H9 (cell line): Measurements from ENCODE around the gene CDC45. TPM values are rescaled to one million over a fixed set of nuclear protein-coding genes. Genes with fewer than 3 reads are reported as not detected.

Experiments
- DNase-seq: peaks from one replicate; pipeline ENCODE4 v3.0.0-alpha.2; 2017
- H2AFZ ChIP-seq: one replicate; pipeline ENCODE4 v1.6.1; 2013; ENCODE audit warnings: mild to moderate bottlenecking, low read length, control low read depth, moderate library complexity
- H2AK5ac ChIP-seq: 2 replicates; pipeline ENCODE4 v1.6.1; 2013; ENCODE audit warnings: low read length, control low read depth, mixed read lengths; ENCODE audit not compliant: insufficient read length
- H2BK120ac ChIP-seq: one replicate; pipeline ENCODE4 v1.6.1; 2013; ENCODE audit warnings: low read depth, mild to moderate bottlenecking, low read length, control low read depth, inconsistent platforms; ENCODE audit not compliant: poor library complexity, severe bottlenecking
- H2BK12ac ChIP-seq: 2 replicates; pipeline ENCODE4 v1.6.1; 2013; ENCODE audit warnings: low read length, control low read depth, mixed read lengths, low read depth; ENCODE audit not compliant: insufficient read length
- H2BK15ac ChIP-seq: 2 replicates; pipeline ENCODE4 v1.6.1; 2013; ENCODE audit warnings: low read depth, low read length, control low read depth
- H2BK20ac ChIP-seq: one replicate; pipeline ENCODE4 v1.6.1; 2013; ENCODE audit warnings: low read depth, mild to moderate bottlenecking, low read length, control low read depth, inconsistent platforms; ENCODE audit not compliant: poor library complexity, severe bottlenecking
- H2BK5ac ChIP-seq: 2 replicates; pipeline ENCODE4 v1.6.1; 2013; ENCODE audit warnings: low read length, control low read depth, mixed read lengths; ENCODE audit not compliant: insufficient read length
- H3K14ac ChIP-seq: 2 replicates; pipeline ENCODE4 v1.6.1; 2013; ENCODE audit warnings: low read length, control low read depth; ENCODE audit not compliant: insufficient read depth
- H3K18ac ChIP-seq: 2 replicates; pipeline ENCODE4 v1.6.1; 2013; ENCODE audit warnings: low read depth, mild to moderate bottlenecking, mixed read lengths, low read length, control low read depth; ENCODE audit not compliant: insufficient read length
- H3K23ac ChIP-seq: 2 replicates; pipeline ENCODE4 v1.6.1; 2013; ENCODE audit warnings: low read length, control low read depth, mixed read lengths, low read depth; ENCODE audit not compliant: insufficient read length
- H3K23me2 ChIP-seq: 2 replicates; pipeline ENCODE4 v1.6.1; 2013; ENCODE audit warnings: low read depth, mild to moderate bottlenecking, mixed read lengths, low read length, control low read depth; ENCODE audit not compliant: insufficient read length, poor library complexity, severe bottlenecking
- H3K27ac ChIP-seq: 2 replicates; pipeline ENCODE4 v1.5.1; 2013; ENCODE audit warnings: low read length, control low read depth, mixed read lengths, low read depth; ENCODE audit not compliant: insufficient read length
- H3K27me3 ChIP-seq: 2 replicates; pipeline ENCODE4 v1.6.1; 2013; ENCODE audit warnings: low read length, control low read depth, inconsistent platforms; ENCODE audit not compliant: insufficient read depth
- H3K4ac ChIP-seq: 2 replicates; pipeline ENCODE4 v1.6.1; 2013; ENCODE audit warnings: low read depth, mild to moderate bottlenecking, control low read depth, inconsistent platforms, low read length, moderate library complexity
- H3K4me1 ChIP-seq: 2 replicates; pipeline ENCODE4 v1.6.1; 2013; ENCODE audit warnings: low read length, control low read depth, inconsistent platforms; ENCODE audit not compliant: insufficient read depth
- H3K4me2 ChIP-seq: 2 replicates; pipeline ENCODE4 v1.6.1; 2013; ENCODE audit warnings: low read length, control low read depth, mixed read lengths; ENCODE audit not compliant: insufficient read length, insufficient read depth
- H3K56ac ChIP-seq: 2 replicates; pipeline ENCODE4 v1.6.1; 2013; ENCODE audit warnings: low read depth, mild to moderate bottlenecking, mixed read lengths, low read length, control low read depth; ENCODE audit not compliant: insufficient read length
- H3K79me1 ChIP-seq: 2 replicates; pipeline ENCODE4 v1.6.1; 2013; ENCODE audit warnings: low read depth, mild to moderate bottlenecking, moderate library complexity, low read length, control low read depth, inconsistent platforms; ENCODE audit not compliant: insufficient read depth, poor library complexity, severe bottlenecking
- H3K79me2 ChIP-seq: 2 replicates; pipeline ENCODE4 v1.6.1; 2013; ENCODE audit warnings: low read length, control low read depth, inconsistent platforms; ENCODE audit not compliant: insufficient read depth
- H3K9ac ChIP-seq: 2 replicates; pipeline ENCODE4 v1.6.1; 2013; ENCODE audit warnings: low read length, control low read depth, mixed read lengths; ENCODE audit not compliant: insufficient read length; ENCODE audit errors: extremely low read depth
- H3K9me3 ChIP-seq: one replicate; pipeline ENCODE4 v1.6.1; 2013; ENCODE audit warnings: low read depth, low read length, inconsistent platforms; ENCODE audit not compliant: control insufficient read depth
- H3T11ph ChIP-seq: one replicate; pipeline ENCODE4 v1.6.1; 2013; ENCODE audit warnings: mild to moderate bottlenecking, low read length, control low read depth, inconsistent platforms
- H4K20me1 ChIP-seq: one replicate; pipeline ENCODE4 v1.6.1; 2013; ENCODE audit not compliant: control insufficient read depth, insufficient read length, insufficient read depth
- H4K5ac ChIP-seq: 2 replicates; pipeline ENCODE4 v1.6.1; 2013; ENCODE audit warnings: low read depth, mild to moderate bottlenecking, mixed read lengths, low read length, control low read depth; ENCODE audit not compliant: insufficient read length
- H4K8ac ChIP-seq: replicated peaks from 2 replicates; pipeline ENCODE4 v1.6.1; 2013; ENCODE audit warnings: low read length, control low read depth, mixed read lengths, low read depth; ENCODE audit not compliant: insufficient read length
- H4K91ac ChIP-seq: 2 replicates; pipeline ENCODE4 v1.6.1; 2013; ENCODE audit warnings: low read depth, mild to moderate bottlenecking, moderate library complexity, mixed read lengths, low read length, control low read depth; ENCODE audit not compliant: insufficient read length
- H3K27ac Mint-ChIP-seq, 3 experiments: 2 replicates in 2 of 3; 3 replicates in 1 of 3; pipeline ENCODE4 v1.8.0; 2020 to 2021; ENCODE audit warnings: mixed read lengths in 3 of 3, mild to moderate bottlenecking in 1 of 3, moderate library complexity in 1 of 3
- H3K27me3 Mint-ChIP-seq: 2 replicates; pipeline ENCODE4 v1.8.0; 2021; ENCODE audit warnings: low read depth, mild to moderate bottlenecking, moderate library complexity, mixed read lengths
- H3K36me3 Mint-ChIP-seq, 3 experiments: 2 replicates in 2 of 3; 3 replicates in 1 of 3; pipeline ENCODE4 v1.8.0; 2020 to 2021; ENCODE audit warnings: low read depth in 3 of 3, mixed read lengths in 3 of 3; ENCODE audit not compliant: insufficient read depth in 1 of 3
- H3K4me1 Mint-ChIP-seq, 2 experiments: 2 replicates each; pipeline ENCODE4 v1.8.0; 2020; ENCODE audit warnings: mixed read lengths in 2 of 2
- H3K4me3 Mint-ChIP-seq, 2 experiments: 2 replicates in 1 of 2; 3 replicates in 1 of 2; pipeline ENCODE4 v1.8.0; 2020 to 2021; ENCODE audit warnings: mild to moderate bottlenecking in 2 of 2, mixed read lengths in 2 of 2, moderate library complexity in 1 of 2
- H3K9me3 Mint-ChIP-seq, 2 experiments: 2 replicates in 1 of 2; 3 replicates in 1 of 2; pipeline ENCODE4 v1.8.0; 2020; ENCODE audit warnings: mild to moderate bottlenecking in 2 of 2, mixed read lengths in 2 of 2, moderate library complexity in 1 of 2
- WGBS: extraction: QIAGEN DNeasy Blood & Tissue Kit; methylation state at CpG from one replicate; pipeline ENCODE4 v1.1.7; 2013; ENCODE audit warnings: missing lambda C conversion rate, low lambda C conversion rate, mixed read lengths; ENCODE audit not compliant: insufficient read length; ENCODE audit errors: extremely low coverage; 5-methylcytosine and 5-hydroxymethylcytosine counted together
- total RNA-seq: library from RNA; stranded (reverse); gene quantifications from 2 replicates; pipeline ENCODE4 v1.2.1, GENCODE V29; 2021
- TF ChIP-seq, protein P1 (sequence below): fragments of 200-600 bp; sonication (generic); conservative IDR thresholded peaks from 3 replicates; pipeline ENCODE4 v1.8.0; 2021; ENCODE audit warnings: antibody characterized with exemption, mild to moderate bottlenecking

CDC45 gene
- total RNA-seq, 1 experiment from 2014 or later = 35.7 TPM

DNA sequence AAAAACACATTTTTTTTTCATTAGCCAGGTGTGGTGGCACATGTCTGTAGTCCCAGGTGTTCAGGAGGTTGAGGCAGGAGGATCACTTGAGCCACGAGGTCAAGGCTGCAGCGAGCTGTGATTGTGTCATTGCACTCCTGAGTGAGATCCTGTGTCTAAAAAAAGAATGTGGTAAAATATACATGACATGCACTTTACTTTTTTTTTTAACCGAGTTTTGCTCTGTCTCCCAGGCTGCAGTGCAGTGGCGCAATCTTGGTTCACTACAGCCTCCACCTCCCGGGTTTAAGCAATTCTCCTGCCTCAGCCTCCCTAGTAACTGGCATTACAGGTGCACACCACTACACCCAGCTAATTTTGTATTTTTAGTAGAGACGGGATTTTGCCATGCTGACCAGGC, 67.0 kb downstream of the CDC45 start:
- no peak overlapping the region for H3K56ac ChIP-seq
- H4K8ac ChIP-seq = no peak overlapping the region
- no peaks in the 10 kb centered on the region for H3K27me3 ChIP-seq
- H3K79me1 ChIP-seq = no peaks in the 10 kb centered on the region
- WGBS = no CpG with 5 or more reads among the region's 6 CpGs
- H3K23ac ChIP-seq = no peak overlapping the region
- no peak overlapping the region for H3K4ac ChIP-seq
- H2BK15ac ChIP-seq = no peak overlapping the region
- no peaks in the 10 kb centered on the region for H3K9me3 ChIP-seq
- H4K5ac ChIP-seq = no peak overlapping the region
- TF ChIP-seq, protein P1, sequence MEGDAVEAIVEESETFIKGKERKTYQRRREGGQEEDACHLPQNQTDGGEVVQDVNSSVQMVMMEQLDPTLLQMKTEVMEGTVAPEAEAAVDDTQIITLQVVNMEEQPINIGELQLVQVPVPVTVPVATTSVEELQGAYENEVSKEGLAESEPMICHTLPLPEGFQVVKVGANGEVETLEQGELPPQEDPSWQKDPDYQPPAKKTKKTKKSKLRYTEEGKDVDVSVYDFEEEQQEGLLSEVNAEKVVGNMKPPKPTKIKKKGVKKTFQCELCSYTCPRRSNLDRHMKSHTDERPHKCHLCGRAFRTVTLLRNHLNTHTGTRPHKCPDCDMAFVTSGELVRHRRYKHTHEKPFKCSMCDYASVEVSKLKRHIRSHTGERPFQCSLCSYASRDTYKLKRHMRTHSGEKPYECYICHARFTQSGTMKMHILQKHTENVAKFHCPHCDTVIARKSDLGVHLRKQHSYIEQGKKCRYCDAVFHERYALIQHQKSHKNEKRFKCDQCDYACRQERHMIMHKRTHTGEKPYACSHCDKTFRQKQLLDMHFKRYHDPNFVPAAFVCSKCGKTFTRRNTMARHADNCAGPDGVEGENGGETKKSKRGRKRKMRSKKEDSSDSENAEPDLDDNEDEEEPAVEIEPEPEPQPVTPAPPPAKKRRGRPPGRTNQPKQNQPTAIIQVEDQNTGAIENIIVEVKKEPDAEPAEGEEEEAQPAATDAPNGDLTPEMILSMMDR = no peak
- no peak overlapping the region for H3K9ac ChIP-seq
- no peaks in the 10 kb centered on the region for H3K79me2 ChIP-seq
- DNase-seq = no peak
- H3K27ac Mint-ChIP-seq = no peak overlapping the region; a peak in 1 of 7 replicates
- H2AK5ac ChIP-seq = no peak overlapping the region
- H3K14ac ChIP-seq = no peak overlapping the region
- H3K27ac ChIP-seq = no peak overlapping the region
- no peak overlapping the region for H3K4me2 ChIP-seq
- H2BK120ac ChIP-seq = no peak overlapping the region
- peaks cover 3% of the 10 kb centered on the region for H3K27me3 Mint-ChIP-seq
- no peak overlapping the region for H2BK5ac ChIP-seq
- no peaks in the 10 kb centered on the region; a peak in 1 of 7 replicates for H3K36me3 Mint-ChIP-seq
- no peak overlapping the region for H4K91ac ChIP-seq
- H3K4me3 Mint-ChIP-seq = no peak overlapping the region
- no peak overlapping the region for H2BK20ac ChIP-seq
- H3K4me1 ChIP-seq = no peaks in the 10 kb centered on the region
- H3K4me1 Mint-ChIP-seq = peaks cover 6 to 7% of the 10 kb centered on the region in 2 experiments
- H4K20me1 ChIP-seq = peaks cover 2% of the 10 kb centered on the region
- no peaks in the 10 kb centered on the region for H3K23me2 ChIP-seq
- H3K18ac ChIP-seq = no peak overlapping the region
- H2AFZ ChIP-seq = no peak overlapping the region
- no peaks in the 10 kb centered on the region for H3K9me3 Mint-ChIP-seq
- no peak overlapping the region for H2BK12ac ChIP-seq
- H3T11ph ChIP-seq = no peak overlapping the region
